ENCODE data around the gene HCFC2. TPM values are rescaled to one million over a fixed set of nuclear protein-coding genes. Genes with fewer than 3 reads are reported as not detected.

HCFC2 gene
- total and polyA plus RNA-seq, 4 donors = 5.8 to 17.4 (median 9.9) TPM

DNA sequence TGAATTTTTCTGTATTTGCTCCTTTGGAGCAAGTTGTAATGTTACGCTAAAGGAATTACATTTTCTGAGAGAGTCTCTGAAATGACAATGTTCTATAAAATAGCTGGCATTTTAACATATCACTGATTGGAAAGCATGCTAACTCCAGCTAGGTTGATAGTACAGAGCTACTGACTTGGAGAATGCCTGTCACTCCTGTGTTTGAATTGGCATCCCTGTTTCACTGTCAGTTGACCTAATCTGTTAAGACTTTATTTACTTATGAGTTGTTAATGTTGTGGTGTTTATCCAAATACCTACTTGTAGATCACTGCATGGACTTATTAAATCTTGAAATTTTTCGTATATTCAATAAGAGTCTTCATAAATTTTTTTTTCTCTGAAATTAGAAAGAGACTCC lies 33.6 kb downstream of the HCFC2 start:
- H3K4me3 ChIP-seq (ENCODE audit: low read depth in 1 of 3, low read length in 3 of 3) = no peak overlapping the region
- no peak for DNase-seq (ENCODE audit: low spot score)
- H3K9ac ChIP-seq (ENCODE audit: low read depth in 1 of 2, low read length in 2 of 2) = no peak overlapping the region
- H3K36me3 ChIP-seq (ENCODE audit: control insufficient read depth in 4 of 4, insufficient read depth in 3 of 4, low read depth in 1 of 4, low read length in 3 of 4) = peaks cover 0 to 41% (median 30%) of the 10 kb centered on the region in 4 donors
- no peak overlapping the region for H3K27ac ChIP-seq (ENCODE audit: low read depth in 1 of 2, low read length in 2 of 2)
- peaks cover 0 to 5% (median 2%) of the 10 kb centered on the region in 4 donors for H3K4me1 ChIP-seq (ENCODE audit: control insufficient read depth in 4 of 4, insufficient read depth in 4 of 4, low read length in 3 of 4)
- 49% methylated on average over 2 of the region's 2 CpGs for WGBS
- H3K27me3 ChIP-seq (ENCODE audit: control insufficient read depth in 4 of 4, insufficient read depth in 4 of 4, low read length in 3 of 4) = no peaks in the 10 kb centered on the region
- no peaks in the 10 kb centered on the region for H3K9me3 ChIP-seq (ENCODE audit: control insufficient read depth in 4 of 4, low read length in 3 of 4)
- no peak for TF ChIP-seq RXRA (IDR thresholded peaks at IDR 0.05)
- no peak for TF ChIP-seq SP1 (IDR thresholded peaks at IDR 0.05)
- peak; percentile 27 for TF ChIP-seq FOXA2 (IDR thresholded peaks at IDR 0.05)
- TF ChIP-seq, protein P1, sequence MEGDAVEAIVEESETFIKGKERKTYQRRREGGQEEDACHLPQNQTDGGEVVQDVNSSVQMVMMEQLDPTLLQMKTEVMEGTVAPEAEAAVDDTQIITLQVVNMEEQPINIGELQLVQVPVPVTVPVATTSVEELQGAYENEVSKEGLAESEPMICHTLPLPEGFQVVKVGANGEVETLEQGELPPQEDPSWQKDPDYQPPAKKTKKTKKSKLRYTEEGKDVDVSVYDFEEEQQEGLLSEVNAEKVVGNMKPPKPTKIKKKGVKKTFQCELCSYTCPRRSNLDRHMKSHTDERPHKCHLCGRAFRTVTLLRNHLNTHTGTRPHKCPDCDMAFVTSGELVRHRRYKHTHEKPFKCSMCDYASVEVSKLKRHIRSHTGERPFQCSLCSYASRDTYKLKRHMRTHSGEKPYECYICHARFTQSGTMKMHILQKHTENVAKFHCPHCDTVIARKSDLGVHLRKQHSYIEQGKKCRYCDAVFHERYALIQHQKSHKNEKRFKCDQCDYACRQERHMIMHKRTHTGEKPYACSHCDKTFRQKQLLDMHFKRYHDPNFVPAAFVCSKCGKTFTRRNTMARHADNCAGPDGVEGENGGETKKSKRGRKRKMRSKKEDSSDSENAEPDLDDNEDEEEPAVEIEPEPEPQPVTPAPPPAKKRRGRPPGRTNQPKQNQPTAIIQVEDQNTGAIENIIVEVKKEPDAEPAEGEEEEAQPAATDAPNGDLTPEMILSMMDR (IDR thresholded peaks at IDR 0.05; ENCODE audit: low read depth, low read length, missing input control) = no peak
- no peak for TF ChIP-seq YY1 (IDR thresholded peaks at IDR 0.05)
- TF ChIP-seq FOXA1 (IDR thresholded peaks at IDR 0.05) = no peak
- TF ChIP-seq EGR1 (IDR thresholded peaks at IDR 0.05; ENCODE audit: low read depth in 2 of 2) = no peak
- TF ChIP-seq HNF4G (IDR thresholded peaks at IDR 0.05) = no peak

DNA sequence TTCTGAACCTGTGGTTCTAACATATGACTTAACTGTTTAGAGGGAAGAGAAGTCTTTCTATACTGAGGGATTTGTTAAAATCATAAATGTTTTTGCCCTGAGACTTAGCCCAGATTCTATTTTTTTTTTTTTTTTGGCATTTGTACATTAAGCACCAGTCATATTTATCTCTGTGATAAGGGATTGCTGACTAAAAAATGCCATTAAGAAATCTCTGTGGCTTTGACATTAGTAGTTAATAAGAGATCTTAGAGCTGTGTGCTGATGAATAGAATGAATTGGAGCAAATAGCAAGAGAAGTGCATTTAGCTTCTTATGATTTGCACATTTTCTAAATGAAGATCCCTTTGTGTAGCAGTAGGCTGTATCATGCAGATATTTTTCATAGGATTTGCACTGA lies 41.1 kb downstream of the HCFC2 start:
- TF ChIP-seq GABPA (IDR thresholded peaks at IDR 0.05 in 1 of 2, conservative IDR thresholded peaks at IDR 0.05 in 1 of 2) = no peak
- Histone ChIP-seq H3K27ac (ENCODE audit: low read depth in 1 of 2, low read length in 2 of 2) (no peak overlapping the region), H3K4me3 (ENCODE audit: low read depth in 1 of 3, low read length in 3 of 3) (no peak overlapping the region), H3K9me3 (ENCODE audit: control insufficient read depth in 4 of 4, low read length in 3 of 4) (no peaks in the 10 kb centered on the region), H3K27me3 (ENCODE audit: control insufficient read depth in 4 of 4, insufficient read depth in 4 of 4, low read length in 3 of 4) (no peaks in the 10 kb centered on the region), H3K4me1 (ENCODE audit: control insufficient read depth in 4 of 4, insufficient read depth in 4 of 4, low read length in 3 of 4) (peaks cover 2 to 14% (median 10%) of the 10 kb centered on the region in 4 donors), H3K9ac (ENCODE audit: low read depth in 1 of 2, low read length in 2 of 2) (no peak overlapping the region), H3K36me3 (ENCODE audit: control insufficient read depth in 4 of 4, insufficient read depth in 3 of 4, low read depth in 1 of 4, low read length in 3 of 4) (peaks cover 0 to 14% (median 9%) of the 10 kb centered on the region in 4 donors)
- DNase-seq (ENCODE audit: low spot score) = no peak

DNA sequence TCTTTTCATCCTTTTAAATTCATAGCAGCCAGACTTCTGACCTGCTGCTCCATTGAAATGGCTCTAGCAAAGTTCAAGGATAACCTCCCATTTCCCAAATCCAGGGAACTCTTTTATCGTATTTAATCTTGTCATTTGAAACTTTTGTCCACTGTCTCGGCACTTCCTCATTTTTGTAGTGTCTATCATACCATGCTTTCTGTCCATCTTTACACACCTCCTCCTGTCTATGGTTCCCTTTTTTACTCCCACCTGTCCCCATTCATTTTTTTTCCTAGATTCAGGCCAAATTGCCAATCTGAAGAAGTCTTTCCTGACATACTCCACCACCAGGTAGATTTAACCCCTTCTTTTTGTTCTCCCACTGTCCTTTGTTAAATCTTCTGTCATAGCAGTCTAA lies 42.6 kb downstream of the HCFC2 start:
- Histone ChIP-seq H3K4me3 (ENCODE audit: low read depth in 1 of 3, low read length in 3 of 3) (no peak overlapping the region), H3K4me1 (ENCODE audit: control insufficient read depth in 4 of 4, insufficient read depth in 4 of 4, low read length in 3 of 4) (peaks cover 2 to 17% (median 10%) of the 10 kb centered on the region in 4 donors), H3K9ac (ENCODE audit: low read depth in 1 of 2, low read length in 2 of 2) (no peak overlapping the region), H3K36me3 (ENCODE audit: control insufficient read depth in 4 of 4, insufficient read depth in 3 of 4, low read depth in 1 of 4, low read length in 3 of 4) (peaks cover 0 to 9% (median 7%) of the 10 kb centered on the region in 4 donors), H3K27ac (ENCODE audit: low read depth in 1 of 2, low read length in 2 of 2) (no peak overlapping the region), H3K9me3 (ENCODE audit: control insufficient read depth in 4 of 4, low read length in 3 of 4) (no peaks in the 10 kb centered on the region), H3K27me3 (ENCODE audit: control insufficient read depth in 4 of 4, insufficient read depth in 4 of 4, low read length in 3 of 4) (no peaks in the 10 kb centered on the region)
- no peak for DNase-seq (ENCODE audit: low spot score)
- WGBS = 93% methylated on average over 2 of the region's 2 CpGs
- no peak for TF ChIP-seq TAF1 (conservative IDR thresholded peaks at IDR 0.05)
- no peak for TF ChIP-seq RAD21 (IDR thresholded peaks at IDR 0.05)
- TF ChIP-seq SP1 (IDR thresholded peaks at IDR 0.05) = no peak

DNA sequence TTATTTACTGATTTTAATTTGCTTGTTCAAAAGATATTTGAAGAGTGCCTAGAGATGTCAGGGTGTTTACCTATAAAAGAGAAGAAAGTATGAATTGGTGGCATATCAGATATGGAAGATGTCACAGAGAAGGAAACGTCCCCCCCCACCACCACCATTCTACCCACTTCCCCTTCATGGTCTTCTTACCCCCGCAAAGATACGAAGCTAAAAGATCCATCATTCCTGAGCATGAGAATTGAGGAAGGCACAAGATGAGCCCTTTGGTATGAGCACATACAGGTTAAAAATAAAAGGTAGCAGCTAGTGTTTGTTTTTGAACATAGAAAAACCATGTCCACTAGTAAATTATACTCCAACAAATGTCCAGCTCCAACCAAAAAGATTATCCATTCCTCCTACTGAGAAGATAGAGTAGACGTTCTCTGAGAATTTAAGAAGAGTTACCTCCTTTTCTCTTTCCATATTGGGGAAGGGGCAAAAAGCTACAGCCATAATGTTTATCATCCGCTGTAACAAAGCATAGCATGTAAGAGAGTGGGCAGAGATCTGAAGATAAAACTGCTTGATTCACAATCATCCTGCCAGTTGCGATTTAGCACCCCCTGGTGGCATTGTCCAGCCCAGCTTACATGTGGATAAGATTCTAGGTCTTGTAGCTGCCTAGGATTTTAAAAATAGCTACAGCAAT lies 44.6 kb downstream of the HCFC2 start:
- TF ChIP-seq, protein P2, sequence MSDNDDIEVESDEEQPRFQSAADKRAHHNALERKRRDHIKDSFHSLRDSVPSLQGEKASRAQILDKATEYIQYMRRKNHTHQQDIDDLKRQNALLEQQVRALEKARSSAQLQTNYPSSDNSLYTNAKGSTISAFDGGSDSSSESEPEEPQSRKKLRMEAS (IDR thresholded peaks at IDR 0.05) = no peak
- TF ChIP-seq HNF4A (conservative IDR thresholded peaks at IDR 0.05) (peak in 1 of 2 donors; percentile 5), RAD21 (IDR thresholded peaks at IDR 0.05) (peak; percentile 83 to 87)
- TF ChIP-seq, protein P3, sequence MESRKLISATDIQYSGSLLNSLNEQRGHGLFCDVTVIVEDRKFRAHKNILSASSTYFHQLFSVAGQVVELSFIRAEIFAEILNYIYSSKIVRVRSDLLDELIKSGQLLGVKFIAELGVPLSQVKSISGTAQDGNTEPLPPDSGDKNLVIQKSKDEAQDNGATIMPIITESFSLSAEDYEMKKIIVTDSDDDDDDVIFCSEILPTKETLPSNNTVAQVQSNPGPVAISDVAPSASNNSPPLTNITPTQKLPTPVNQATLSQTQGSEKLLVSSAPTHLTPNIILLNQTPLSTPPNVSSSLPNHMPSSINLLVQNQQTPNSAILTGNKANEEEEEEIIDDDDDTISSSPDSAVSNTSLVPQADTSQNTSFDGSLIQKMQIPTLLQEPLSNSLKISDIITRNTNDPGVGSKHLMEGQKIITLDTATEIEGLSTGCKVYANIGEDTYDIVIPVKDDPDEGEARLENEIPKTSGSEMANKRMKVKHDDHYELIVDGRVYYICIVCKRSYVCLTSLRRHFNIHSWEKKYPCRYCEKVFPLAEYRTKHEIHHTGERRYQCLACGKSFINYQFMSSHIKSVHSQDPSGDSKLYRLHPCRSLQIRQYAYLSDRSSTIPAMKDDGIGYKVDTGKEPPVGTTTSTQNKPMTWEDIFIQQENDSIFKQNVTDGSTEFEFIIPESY (IDR thresholded peaks at IDR 0.05) = no peak
- TF ChIP-seq, protein P1 (IDR thresholded peaks at IDR 0.05; ENCODE audit: low read depth, low read length, missing input control) = peak; percentile 86
- no peak overlapping the region for H3K9ac ChIP-seq (ENCODE audit: low read depth in 1 of 2, low read length in 2 of 2)
- peaks cover 2 to 17% (median 10%) of the 10 kb centered on the region in 4 donors for H3K4me1 ChIP-seq (ENCODE audit: control insufficient read depth in 4 of 4, insufficient read depth in 4 of 4, low read length in 3 of 4)
- 56% methylated on average over 6 of the region's 6 CpGs for WGBS
- no peak overlapping the region for H3K4me3 ChIP-seq (ENCODE audit: low read depth in 1 of 3, low read length in 3 of 3)
- H3K27ac ChIP-seq (ENCODE audit: low read depth in 1 of 2, low read length in 2 of 2) = no peak overlapping the region
- no peaks in the 10 kb centered on the region for H3K27me3 ChIP-seq (ENCODE audit: control insufficient read depth in 4 of 4, insufficient read depth in 4 of 4, low read length in 3 of 4)
- peak; percentile 83 for DNase-seq (ENCODE audit: low spot score)
- H3K36me3 ChIP-seq (ENCODE audit: control insufficient read depth in 4 of 4, insufficient read depth in 3 of 4, low read depth in 1 of 4, low read length in 3 of 4) = peaks cover 0 to 3% (median 0%) of the 10 kb centered on the region in 4 donors
- H3K9me3 ChIP-seq (ENCODE audit: control insufficient read depth in 4 of 4, low read length in 3 of 4) = no peaks in the 10 kb centered on the region

All from liver (tissue), 9 donors.